ENCODE data around the gene PSMC3IP.

DNA sequence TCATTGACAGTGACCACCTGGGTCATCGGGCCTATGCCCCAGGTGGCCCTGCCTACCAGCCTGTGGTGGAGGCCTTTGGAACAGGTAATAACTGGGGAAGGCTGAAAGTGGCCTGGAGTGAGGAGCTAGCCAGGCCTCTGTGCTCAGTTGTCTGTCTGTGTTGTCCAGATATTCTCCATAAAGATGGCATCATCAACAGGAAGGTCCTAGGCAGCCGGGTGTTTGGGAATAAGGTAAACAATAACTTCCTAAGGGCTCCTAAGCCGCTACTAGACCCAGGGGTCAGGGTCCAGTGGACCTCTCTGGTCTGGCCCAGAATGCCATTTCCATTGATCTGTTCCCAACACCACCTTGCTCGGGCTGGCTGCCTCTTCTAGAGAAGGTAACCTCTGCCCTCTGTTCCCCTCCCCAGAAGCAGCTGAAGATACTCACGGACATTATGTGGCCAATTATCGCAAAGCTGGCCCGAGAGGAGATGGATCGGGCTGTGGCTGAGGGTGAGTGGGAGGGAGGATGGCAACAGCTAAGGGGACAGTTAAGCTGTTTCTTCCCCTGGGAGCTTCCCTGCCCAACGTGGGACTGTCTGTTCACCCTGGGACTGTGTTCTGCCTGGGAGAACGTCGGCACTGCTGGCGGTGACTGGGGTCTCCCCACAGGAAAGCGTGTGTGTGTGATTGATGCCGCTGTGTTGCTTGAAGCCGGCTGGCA, 12.6 kb downstream of the PSMC3IP start:
- TF ChIP-seq YY1 (IDR thresholded peaks at IDR 0.05; ENCODE audit: insufficient read depth, insufficient read length) = no peak
- no peak for TF ChIP-seq ZNF274 (IDR thresholded peaks at IDR 0.05; ENCODE audit: low read depth, low read length)
- TF ChIP-seq SUZ12 (IDR thresholded peaks at IDR 0.05; ENCODE audit: extremely low read depth, insufficient read depth, insufficient read length) = no peak
